Neuron (in vitro differentiated cells): ENCODE measurements around the gene ACYP2.
"Not testable (repeated sequence)": the region's sequence is repeated elsewhere in the genome, so short reads cannot be mapped to it uniquely, and the experiment has no call there.

Experiments used
- H2AFZ ChIP-seq: one replicate; pipeline ENCODE4 v1.6.1; 2013; ENCODE audit warnings: low read depth, mild to moderate bottlenecking, inconsistent platforms, low read length, moderate library complexity
- H3K27me3 ChIP-seq: one replicate; pipeline ENCODE4 v1.6.1; 2013; ENCODE audit warnings: low read length; ENCODE audit not compliant: insufficient read depth
- H3K36me3 ChIP-seq: one replicate; pipeline ENCODE4 v1.6.1; 2013; ENCODE audit warnings: low read length; ENCODE audit not compliant: insufficient read depth
- H3K4me1 ChIP-seq: one replicate; pipeline ENCODE4 v1.6.1; 2013; ENCODE audit warnings: low read length; ENCODE audit not compliant: insufficient read depth
- H3K4me3 ChIP-seq: 2 replicates; pipeline ENCODE4 v1.5.1; 2013; ENCODE audit warnings: mild to moderate bottlenecking, low read length, moderate library complexity
- H3K9me3 ChIP-seq: one replicate; pipeline ENCODE4 v1.6.1; 2013; ENCODE audit warnings: low read length

The ACYP2 gene

DNA sequence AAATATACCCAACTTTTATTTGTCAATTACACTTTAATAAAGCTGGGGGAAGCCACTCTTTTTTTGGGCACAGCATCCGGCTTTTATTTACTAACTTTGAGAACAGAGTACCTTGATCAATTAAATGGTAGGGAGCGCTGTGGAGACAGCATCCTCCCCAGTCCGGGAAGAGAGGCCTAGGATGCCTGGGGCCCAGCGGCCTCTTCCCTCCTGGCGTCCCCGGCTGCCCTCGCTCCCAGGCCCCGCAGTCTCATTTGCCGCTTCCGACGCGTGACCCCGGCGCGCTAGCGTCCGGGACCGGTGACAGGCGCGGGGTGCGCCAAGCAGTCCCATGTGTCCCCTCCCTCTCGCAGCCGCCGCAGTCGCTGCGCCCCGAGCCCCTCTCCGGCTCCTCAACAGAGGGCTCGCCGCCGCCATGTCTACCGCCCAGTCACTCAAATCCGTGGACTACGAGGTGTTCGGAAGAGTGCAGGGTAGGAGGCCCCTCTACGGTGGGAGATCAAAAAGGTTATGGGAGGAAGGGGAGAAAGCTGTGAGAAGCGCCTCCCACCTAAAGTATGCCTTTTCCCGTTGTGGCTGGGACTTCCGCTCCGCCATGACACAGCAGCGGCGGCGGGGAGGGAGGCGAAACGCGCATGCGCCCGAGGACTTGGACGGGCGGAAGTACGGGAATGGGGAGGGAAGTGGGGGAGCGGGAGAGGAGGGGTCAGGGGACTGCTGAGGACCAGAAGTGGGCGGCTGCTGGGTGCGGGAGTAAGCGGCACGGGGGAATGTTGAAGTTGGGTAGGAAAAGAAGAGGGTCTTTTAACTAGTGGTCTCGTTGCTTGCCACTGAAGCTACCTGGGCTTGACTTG lies at the start of gene ACYP2:
Gene ACYP2 (plus strand): TSS at position 332 of the 854 bp plus-strand sequence.
- no peaks in the 10 kb centered on the region for H3K27me3 ChIP-seq
- peaks cover 7% of the 10 kb centered on the region for H3K4me1 ChIP-seq
- peak within 1 kb of the TSS; percentile 71 for H3K4me3 ChIP-seq
- H2AFZ ChIP-seq: peak within 1 kb of the TSS; percentile 58
- no peaks in the 10 kb centered on the region for H3K36me3 ChIP-seq
- H3K9me3 ChIP-seq: peaks cover 3% of the 10 kb centered on the region

GRCh38 chr2:54065891-54066290 lies 49.5 kb upstream of the ACYP2 start:
- no peaks in the 10 kb centered on the region for H3K27me3 ChIP-seq
- no peak overlapping the region for H3K4me3 ChIP-seq
- H3K4me1 ChIP-seq: no peaks in the 10 kb centered on the region
- H2AFZ ChIP-seq: no peak overlapping the region
- no peaks in the 10 kb centered on the region for H3K36me3 ChIP-seq
- no peaks in the 10 kb centered on the region for H3K9me3 ChIP-seq

DNA sequence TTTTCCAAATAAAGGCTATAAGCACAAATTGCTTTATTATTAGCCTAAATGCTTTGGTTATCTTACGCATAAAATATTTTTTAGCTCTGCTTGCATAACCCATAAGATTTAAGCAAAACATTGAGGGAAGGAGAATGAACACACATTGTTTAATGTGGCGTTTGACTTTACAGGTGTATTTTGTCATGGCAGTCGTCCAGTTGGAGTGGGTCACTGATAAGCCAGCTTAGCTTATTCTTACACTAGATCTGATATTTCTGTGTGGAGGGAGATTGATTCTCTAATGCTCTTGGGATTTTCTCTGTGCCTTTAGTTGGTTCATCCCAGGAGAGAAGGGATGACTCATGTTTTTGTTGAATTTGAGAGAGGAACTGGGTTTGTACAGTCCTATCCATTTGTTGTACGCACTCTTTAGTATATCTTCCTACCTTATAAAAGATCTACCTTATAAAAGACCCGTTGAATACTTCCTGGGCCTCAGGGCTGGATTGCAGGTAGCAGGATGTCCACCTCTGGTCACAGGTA lies 47.5 kb upstream of the ACYP2 start:
- no peak overlapping the region for H2AFZ ChIP-seq
- no peaks in the 10 kb centered on the region for H3K9me3 ChIP-seq
- no peaks in the 10 kb centered on the region for H3K27me3 ChIP-seq
- H3K36me3 ChIP-seq: no peaks in the 10 kb centered on the region
- no peak overlapping the region for H3K4me3 ChIP-seq
- no peaks in the 10 kb centered on the region for H3K4me1 ChIP-seq

DNA sequence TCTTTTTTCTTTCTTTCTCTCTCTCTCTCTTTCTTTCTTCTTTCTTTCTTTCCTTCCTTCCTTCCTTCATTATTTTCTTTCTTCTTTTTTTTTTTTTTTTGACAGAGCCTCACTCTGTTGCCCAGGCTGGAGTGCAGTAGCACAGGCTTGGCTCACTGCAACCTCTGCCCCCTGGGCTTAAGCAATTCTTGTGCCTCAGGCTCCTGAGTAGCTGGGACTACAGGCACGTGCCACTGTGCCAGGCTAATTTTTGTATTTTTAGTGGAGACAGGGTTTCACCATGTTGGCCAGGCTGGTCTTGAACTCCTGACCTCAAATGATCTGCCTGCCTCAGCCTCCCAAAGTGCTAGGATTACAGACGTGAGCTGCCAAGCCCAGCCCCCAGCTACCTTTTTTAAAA lies 42.9 kb upstream of the ACYP2 start:
- H2AFZ ChIP-seq, H3K27me3 ChIP-seq, H3K4me1 ChIP-seq, H3K4me3 ChIP-seq, H3K36me3 ChIP-seq, H3K9me3 ChIP-seq: not testable (repeated sequence)

- Histone ChIP-seq H3K4me1 (no peaks in the 10 kb centered on the region), H3K4me3 (no peak overlapping the region), H3K36me3 (no peaks in the 10 kb centered on the region)
Observed at GRCh38 chr2:54073796-54074195, 41.6 kb upstream of the ACYP2 start.

GRCh38 chr2:54074606-54075341 lies 40.6 kb upstream of the ACYP2 start:
- Histone ChIP-seq H3K27me3 (no peaks in the 10 kb centered on the region), H2AFZ (no peak overlapping the region), H3K36me3 (no peaks in the 10 kb centered on the region), H3K4me3 (no peak overlapping the region), H3K9me3 (no peaks in the 10 kb centered on the region), H3K4me1 (peaks cover 3% of the 10 kb centered on the region)

More at GRCh38 chr2:54073796-54074195, 41.6 kb upstream of the ACYP2 start:
- Histone ChIP-seq H3K27me3 (no peaks in the 10 kb centered on the region), H2AFZ (no peak overlapping the region), H3K9me3 (no peaks in the 10 kb centered on the region)

DNA sequence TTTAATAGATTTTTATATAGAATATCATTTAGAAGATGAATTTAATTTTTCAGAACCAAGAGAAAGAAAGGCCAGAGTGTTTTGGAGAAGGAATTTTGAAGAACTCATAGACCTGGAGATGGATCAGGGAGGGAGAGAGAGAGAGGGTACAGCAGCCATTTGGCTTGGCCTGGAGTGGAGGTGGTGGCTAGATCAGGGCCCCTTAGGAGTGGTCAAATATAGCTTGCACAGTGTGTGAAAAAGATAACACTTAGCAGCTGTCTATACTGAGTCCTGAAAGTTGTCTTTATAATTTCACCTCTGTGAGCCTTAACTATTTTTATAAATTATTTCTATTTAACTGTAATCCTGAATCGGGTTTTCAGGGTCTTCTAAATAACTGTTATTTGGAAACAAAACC lies 38.8 kb upstream of the ACYP2 start:
- Histone ChIP-seq H3K36me3 (no peaks in the 10 kb centered on the region), H3K27me3 (no peaks in the 10 kb centered on the region), H3K4me3 (no peak overlapping the region), H3K4me1 (peaks cover 3% of the 10 kb centered on the region), H3K9me3 (no peaks in the 10 kb centered on the region), H2AFZ (no peak overlapping the region)

DNA sequence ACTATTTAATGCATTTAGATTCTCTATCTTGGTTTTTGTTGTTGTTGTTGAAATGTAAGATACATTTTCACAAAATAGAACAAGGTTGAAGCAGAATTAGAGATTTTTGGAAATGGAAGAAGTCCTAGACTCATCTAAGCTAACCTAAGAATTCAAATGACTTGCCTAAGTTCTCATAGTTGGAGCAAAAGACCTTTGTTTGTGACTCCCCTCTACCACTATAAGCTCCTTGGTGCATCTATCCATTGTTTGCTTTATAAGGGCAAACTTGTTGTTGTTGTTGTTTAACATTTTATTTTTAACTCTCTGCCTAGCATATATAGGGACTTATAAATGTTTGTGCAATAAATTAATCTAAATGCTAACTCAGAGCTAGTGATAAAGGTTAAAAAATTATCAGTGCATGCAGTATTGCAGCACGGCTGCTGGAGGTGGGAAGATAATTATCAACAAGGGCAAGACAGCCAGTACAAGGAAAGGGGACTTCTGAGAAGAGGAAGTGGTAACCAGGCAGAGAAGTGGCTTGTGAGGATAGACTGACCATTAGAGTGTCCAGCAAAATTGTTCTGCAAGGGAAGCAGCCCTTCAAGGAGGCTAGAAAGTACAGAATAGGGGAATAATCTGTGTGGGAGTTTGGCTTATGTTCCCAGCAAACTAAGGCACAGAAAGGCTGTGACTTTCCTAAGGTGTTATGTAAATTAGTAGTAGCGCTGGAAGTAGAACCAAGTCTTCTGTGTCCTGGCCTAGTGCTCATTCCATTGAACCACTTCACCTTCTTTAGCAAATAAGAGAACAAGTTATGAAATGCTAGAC lies 38.1 kb upstream of the ACYP2 start:
- H3K27me3 ChIP-seq: no peaks in the 10 kb centered on the region

GRCh38 chr2:54079331-54079730 lies 36.1 kb upstream of the ACYP2 start:
- Histone ChIP-seq H3K27me3 (no peaks in the 10 kb centered on the region), H3K36me3 (no peaks in the 10 kb centered on the region), H3K9me3 (no peaks in the 10 kb centered on the region), H3K4me1 (peaks cover 8% of the 10 kb centered on the region), H2AFZ (no peak overlapping the region), H3K4me3 (no peak overlapping the region)

More for the DNA sequence above, 38.1 kb upstream of the ACYP2 start:
- H3K36me3 ChIP-seq: no peaks in the 10 kb centered on the region
- H3K4me3 ChIP-seq: no peak overlapping the region
- H3K9me3 ChIP-seq: no peaks in the 10 kb centered on the region
- H3K4me1 ChIP-seq: peaks cover 3% of the 10 kb centered on the region
- H2AFZ ChIP-seq: no peak overlapping the region

- Histone ChIP-seq H3K36me3 (no peaks in the 10 kb centered on the region), H2AFZ (no peak overlapping the region), H3K4me3 (no peak overlapping the region), H3K4me1 (peaks cover 8% of the 10 kb centered on the region), H3K9me3 (no peaks in the 10 kb centered on the region), H3K27me3 (no peaks in the 10 kb centered on the region)
Observed at GRCh38 chr2:54081574-54081973, 33.8 kb upstream of the ACYP2 start.

GRCh38 chr2:54083021-54083420 lies 32.4 kb upstream of the ACYP2 start:
- H3K36me3 ChIP-seq: no peaks in the 10 kb centered on the region
- no peak overlapping the region for H3K4me3 ChIP-seq
- H2AFZ ChIP-seq: peak overlapping the region; percentile 7
- H3K27me3 ChIP-seq: no peaks in the 10 kb centered on the region
- H3K4me1 ChIP-seq: peaks cover 8% of the 10 kb centered on the region
- no peaks in the 10 kb centered on the region for H3K9me3 ChIP-seq

- H3K27me3 ChIP-seq: no peaks in the 10 kb centered on the region
- peak overlapping the region; percentile 7 for H2AFZ ChIP-seq
- H3K4me1 ChIP-seq: peaks cover 8% of the 10 kb centered on the region
- H3K4me3 ChIP-seq: no peak overlapping the region
- no peaks in the 10 kb centered on the region for H3K9me3 ChIP-seq
- H3K36me3 ChIP-seq: no peaks in the 10 kb centered on the region
Observed at GRCh38 chr2:54083445-54083844, 32.0 kb upstream of the ACYP2 start.
